HG03103 (cell line): ENCODE data around the gene GRIA1.

Experiments used
- ATAC-seq: cut with Tn5 transposase; IDR thresholded peaks from one replicate; pipeline ENCODE4 v1.9.1; 2021; ENCODE audit warnings: low read depth; ENCODE audit not compliant: unreplicated experiment

GRIA1 gene

DNA sequence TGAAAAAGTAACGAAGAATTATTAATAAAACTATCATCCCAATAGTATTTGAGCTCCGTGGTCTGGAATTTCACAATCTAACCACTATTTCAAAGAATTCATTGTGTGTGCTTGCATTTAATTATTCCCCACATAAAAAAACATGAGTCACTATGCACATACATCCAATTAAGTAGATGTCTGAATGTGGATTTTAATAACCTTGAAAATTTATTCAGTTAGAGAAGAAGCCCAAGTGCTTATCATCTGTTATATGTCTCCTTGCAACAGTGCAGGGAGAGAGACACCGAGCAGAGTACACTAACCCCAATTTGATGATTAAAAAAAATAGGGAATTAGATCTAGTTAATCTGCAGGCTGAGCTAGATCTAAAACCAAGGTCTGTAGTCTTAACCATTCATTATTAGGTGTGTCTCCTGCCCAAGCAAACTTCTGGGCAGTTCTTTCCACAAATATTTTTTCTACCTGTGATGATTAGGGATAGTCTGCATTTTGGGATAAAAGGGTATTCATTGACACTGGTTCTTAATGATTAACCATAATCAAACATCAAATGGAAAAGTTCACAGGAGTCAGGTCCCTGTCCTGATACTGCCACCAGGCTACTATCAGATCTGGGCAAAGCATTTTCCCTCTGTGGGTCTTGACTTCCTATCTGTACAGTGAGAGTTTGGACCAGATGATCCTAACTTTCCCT is 164.2 kb downstream of the GRIA1 start:
- no peak for ATAC-seq

- ATAC-seq = no peak
Measured at GRCh38 chr5:153655201-153655510, 164.7 kb downstream of the GRIA1 start.

- no peak for ATAC-seq
Measured at GRCh38 chr5:153658149-153658548, 167.7 kb downstream of the GRIA1 start.

DNA sequence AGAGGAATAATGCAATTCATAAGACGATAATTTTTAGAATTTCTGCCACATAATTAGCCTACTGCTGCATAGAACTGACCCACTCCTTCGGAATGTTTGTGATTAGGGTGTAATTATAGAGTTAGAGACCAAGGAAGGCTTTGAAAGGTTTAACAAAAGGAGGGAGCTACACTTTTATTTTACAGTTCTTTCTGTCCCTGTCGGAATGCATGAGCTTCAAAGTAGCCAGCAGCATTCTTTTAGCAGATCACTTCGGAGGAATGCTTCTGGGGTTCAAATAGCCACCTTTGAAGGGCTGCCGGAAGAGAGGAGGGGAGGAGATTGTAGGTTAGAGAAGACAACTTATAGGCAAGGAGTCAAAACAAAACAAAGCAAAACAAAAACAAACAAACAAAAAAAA is 168.1 kb downstream of the GRIA1 start:
- ATAC-seq = no peak

GRCh38 chr5:153659039-153659736 is 168.7 kb downstream of the GRIA1 start:
- ATAC-seq = no peak

GRCh38 chr5:153660919-153661318 is 170.4 kb downstream of the GRIA1 start:
- ATAC-seq = no peak

DNA sequence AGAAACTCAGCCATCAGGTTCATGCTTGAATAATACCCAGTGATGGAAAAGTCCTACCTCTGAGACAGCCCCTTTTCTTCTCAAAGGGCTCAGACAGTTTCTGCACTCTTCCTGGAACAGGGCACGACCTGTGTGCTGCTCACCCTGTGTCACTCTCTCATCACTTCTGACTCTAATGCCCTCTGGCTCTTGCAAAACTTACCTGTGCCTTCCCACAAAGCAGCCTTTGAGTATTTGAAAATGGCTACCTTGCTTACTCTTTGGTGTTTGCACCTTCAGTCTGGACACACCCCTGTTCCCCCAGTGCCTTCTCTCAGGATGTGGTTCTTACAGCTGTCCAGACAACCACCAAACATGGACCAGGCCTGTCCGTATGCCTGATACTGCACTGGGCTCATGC is 171.4 kb downstream of the GRIA1 start:
- no peak for ATAC-seq

DNA sequence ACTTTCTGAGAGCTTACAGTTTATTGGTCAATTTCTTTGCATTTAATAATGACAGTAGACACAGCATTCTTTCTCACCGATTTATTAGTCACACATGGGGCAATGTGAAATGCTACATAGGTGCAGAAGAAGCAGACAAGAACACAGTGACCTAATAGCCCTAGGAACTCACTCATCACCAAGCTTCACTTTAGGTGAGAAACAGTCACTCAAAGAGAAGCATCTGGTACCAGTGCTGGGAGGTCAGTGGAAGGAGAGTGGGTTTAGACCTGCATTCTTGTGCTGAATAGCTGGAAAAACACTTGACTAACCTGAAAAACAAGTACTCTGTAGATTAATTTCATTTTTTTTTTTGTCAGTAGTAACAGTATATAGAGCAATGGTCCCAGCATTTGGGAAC is 179.6 kb downstream of the GRIA1 start:
- ATAC-seq = no peak

- ATAC-seq = no peak
Measured at GRCh38 chr5:153671653-153672346, 181.3 kb downstream of the GRIA1 start.

GRCh38 chr5:153672347-153673090 is 182.0 kb downstream of the GRIA1 start:
- no peak for ATAC-seq

GRCh38 chr5:153674356-153674755 is 183.9 kb downstream of the GRIA1 start:
- no peak for ATAC-seq

GRCh38 chr5:153676406-153676805 is 185.9 kb downstream of the GRIA1 start:
- no peak for ATAC-seq

GRCh38 chr5:153676821-153677220 is 186.4 kb downstream of the GRIA1 start:
- ATAC-seq = no peak

DNA sequence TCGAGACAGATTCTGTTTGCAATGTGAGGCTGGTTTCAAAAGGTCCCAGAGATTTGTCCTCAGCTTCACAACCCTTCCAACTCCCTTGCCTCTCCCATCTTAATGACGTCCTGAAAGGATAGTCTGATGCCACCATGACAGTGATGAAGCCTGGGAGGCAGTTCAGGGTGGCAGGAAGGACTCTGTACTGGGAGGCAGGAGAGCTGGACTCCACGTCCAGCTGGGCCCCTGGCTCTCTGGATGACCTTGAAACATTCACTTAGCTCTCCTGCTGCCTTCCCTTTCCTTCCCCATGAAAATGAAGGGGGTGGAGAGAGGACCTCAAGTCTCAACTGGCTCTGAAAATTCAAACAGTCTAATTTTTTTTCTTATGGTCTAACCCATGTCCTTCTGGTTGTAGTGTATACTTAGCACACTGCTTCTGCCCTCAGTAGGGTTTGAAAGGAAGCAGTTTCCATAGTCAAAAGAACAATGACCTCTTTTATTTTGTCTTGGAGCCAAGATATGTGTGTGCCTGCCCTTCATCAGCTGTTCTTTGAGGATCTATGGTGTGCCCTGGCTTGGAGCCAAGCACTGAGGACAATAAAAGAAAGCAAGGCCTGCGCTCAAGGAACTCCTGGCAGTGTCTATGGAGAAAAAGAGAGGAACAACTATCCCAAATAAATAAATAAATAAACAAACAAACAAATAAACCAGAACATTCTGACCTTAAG is 188.3 kb downstream of the GRIA1 start:
- no peak for ATAC-seq

GRCh38 chr5:153690236-153690635 is 199.8 kb downstream of the GRIA1 start:
- ATAC-seq = no peak

GRCh38 chr5:153696256-153696655 is 205.8 kb downstream of the GRIA1 start:
- ATAC-seq = no peak

DNA sequence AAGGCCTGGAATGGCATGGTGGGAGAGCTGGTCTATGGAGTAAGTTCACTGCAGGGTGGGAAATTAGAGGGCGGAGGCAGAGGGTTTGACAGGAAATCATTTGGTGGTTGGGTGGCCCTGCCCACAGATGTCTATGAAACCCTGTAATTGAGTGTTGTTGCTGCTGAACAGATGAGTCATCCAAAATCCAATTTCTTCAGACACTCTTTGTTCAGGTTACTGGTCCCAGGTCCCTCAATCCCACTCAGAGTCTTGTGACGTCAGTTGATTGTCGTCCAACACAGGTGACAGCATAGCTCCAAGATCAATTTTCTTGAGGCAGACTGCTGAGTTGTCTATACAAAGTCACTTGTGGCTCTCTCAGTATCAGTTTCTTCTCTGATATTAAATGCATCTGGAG is 208.6 kb downstream of the GRIA1 start:
- ATAC-seq = no peak

DNA sequence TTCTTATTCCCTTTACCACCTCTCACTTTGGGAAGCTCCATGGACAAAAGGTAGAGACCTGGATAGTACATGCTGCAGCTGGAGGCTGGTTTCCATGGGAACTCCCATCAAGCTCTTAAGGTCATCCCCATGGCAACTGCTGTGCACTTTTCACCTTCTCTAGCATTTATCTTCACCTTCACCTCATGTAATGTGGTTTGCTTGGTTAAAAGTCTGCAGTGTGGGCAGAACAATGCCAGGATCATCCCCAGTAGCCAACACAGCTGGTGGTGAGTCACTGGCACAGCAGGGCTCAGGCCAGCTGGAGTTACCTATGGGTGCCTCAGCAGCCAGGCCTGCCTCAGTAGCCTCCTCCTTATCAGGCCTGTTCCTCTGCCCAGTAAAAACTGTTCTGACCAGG is 210.5 kb downstream of the GRIA1 start:
- no peak for ATAC-seq

DNA sequence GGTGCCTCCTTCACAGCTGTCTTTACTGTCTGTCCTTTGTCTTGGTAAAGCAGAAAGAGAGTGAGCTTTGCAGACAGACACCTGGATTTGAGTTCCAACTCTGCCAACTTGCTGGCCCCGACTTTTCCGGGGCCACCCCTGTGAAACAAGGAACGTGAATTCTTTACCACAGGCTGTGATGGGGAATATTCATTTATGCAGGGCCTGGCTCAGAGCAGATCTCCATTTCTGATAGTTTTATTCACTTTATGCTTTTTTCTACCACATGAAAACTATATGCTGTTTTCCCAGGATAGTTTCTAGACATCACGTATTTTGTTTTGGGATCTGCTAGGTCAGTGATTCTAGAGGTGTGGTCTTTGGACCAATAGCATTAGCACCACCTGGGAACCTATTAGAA is 211.8 kb downstream of the GRIA1 start:
- ATAC-seq = no peak

GRCh38 chr5:153704110-153704509 is 213.6 kb downstream of the GRIA1 start:
- ATAC-seq = no peak

GRCh38 chr5:153707626-153708025 is 217.2 kb downstream of the GRIA1 start:
- no peak for ATAC-seq
